GM21619 (cell line): Measurements from ENCODE around the gene DMGDH.

ENCODE experiments used
- ATAC-seq: cut with Tn5 transposase; IDR thresholded peaks from one replicate; pipeline ENCODE4 v1.9.1; 2021; ENCODE audit not compliant: unreplicated experiment

DMGDH gene

DNA sequence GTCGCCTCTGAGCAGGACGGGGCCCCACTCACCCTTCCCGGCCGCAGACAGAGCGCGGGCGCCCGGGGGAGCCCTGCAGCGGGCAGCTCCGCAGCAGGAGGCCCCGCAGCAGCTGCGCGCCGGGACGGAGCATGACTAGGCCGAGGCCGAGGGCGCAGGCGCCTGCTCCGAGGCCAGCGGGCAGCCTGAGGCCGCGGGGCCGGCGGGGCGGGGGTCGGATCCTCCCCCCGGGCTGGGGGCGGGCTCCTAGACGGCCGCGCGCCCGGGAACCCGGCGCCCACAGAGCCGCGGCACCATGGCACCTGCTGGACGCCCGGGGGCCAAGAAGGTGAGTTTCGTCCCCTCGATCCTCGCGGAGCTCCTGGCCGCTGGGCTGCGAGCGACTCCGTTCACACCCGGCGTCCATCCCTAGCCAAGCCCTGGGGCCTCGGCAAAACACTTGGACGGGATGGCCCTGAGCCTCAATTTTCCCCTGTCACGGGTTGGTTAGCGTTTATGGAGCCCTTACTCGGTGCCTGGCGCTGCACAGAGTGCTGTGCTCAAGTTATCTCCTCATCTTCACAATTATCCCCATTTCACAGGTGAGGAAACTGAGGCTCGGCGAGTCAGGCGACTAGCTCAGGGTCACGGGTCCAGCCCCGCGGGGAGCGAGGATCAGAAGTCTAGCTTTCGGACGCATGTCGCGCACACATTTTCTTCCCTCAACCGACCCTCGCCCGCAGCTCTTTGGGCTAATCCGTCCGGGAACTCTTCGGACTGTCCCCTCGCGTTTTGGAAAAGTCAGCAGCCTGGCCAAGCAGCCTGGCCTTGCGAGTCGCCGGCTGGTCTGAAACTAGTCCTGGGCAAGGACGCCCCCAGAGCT is at the start of gene DMGDH, which contains the start of gene BHMT2:
DMGDH (minus strand) TSS at position 187 of the 862 bp plus-strand sequence; CDS start at position 133, 54 bp downstream.
BHMT2 (plus strand) TSS at position 280 of the 862 bp plus-strand sequence; CDS start at position 296, 16 bp downstream.
- ATAC-seq: no peak

DNA sequence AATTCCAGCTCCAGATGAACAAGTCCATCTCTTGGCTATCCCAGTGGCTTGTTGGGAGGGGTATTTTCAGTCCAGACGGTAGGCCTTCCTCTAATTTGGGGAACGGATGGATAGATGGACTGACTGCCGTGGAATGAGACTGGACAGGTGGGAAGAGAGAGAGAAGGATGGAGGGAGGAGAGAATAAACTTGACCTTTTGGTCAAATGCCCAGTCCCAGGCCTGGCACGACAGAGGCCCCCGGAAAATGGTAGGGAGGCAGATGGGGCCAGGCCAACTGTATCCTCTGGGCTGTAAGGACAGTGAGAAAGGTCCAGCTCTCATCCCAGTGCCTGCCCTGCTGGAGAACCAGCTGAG is 43.2 kb upstream of the DMGDH start:
- ATAC-seq: no peak

DNA sequence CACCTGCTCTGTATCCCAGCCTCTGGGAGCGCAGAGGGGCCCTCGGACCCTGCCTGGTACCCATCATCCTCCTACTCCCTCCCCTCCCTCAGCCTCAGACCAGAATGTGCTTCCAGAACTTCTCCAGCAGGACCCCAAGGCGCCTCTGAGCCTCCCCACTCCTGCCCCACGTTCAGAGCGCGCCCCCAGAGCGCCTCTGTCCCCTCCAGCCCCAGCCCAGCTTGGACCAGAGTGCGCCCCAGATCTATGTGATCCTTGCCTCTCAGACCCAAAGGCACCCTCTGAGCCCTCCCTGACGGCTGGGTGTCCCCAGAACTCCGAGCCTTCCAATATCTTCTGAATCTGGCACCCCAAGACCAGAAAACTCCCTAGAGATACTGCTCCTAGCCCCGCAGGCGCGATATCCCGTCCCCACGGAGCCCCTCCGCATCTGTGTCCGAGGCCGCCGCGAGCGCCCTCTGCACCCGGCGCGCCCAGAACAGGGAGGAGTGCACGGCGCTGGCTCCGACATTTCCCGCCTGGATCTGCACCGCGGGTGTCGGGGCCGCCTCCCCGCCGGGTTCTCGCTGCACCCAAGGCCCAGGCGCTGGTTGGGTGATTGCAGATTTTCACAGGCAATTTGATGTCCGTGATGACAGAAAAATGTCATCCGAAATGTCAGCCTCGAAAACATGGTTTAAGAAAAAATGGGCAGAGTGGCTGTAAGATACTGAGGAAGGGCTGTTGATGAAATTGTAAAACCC is 42.7 kb upstream of the DMGDH start:
- no peak for ATAC-seq

DNA sequence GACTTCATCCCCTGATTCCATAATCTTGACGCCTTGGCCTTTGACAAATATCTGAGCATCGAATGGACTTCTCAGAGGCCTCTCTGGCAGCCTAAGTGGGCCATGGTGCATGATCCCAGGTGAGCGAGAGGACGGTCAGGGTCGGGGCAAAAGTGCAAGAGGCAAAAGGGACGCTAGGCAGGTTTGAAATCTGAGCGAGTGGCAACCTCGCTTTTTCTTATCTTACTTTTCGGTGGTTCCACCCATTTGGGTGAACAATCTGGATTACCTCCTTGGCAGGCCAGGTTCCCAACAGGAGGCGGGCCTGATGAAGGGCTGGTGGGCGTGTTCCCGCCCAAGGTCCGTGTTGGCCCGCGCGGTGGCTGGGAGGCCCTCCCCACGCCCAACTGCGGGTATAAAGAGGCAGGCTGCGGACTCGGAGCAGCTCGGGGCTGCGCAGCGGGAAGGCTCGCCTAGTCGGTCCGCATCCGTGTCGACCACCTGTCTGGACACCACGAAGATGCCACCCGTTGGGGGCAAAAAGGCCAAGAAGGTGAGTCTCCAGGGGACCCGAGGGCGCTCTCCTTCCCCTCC is 42.0 kb upstream of the DMGDH start, which contains the start of gene BHMT:
BHMT (plus strand) TSS at position 423 of the 573 bp plus-strand sequence; CDS start at position 500, 77 bp downstream.
- no peak for ATAC-seq

DNA sequence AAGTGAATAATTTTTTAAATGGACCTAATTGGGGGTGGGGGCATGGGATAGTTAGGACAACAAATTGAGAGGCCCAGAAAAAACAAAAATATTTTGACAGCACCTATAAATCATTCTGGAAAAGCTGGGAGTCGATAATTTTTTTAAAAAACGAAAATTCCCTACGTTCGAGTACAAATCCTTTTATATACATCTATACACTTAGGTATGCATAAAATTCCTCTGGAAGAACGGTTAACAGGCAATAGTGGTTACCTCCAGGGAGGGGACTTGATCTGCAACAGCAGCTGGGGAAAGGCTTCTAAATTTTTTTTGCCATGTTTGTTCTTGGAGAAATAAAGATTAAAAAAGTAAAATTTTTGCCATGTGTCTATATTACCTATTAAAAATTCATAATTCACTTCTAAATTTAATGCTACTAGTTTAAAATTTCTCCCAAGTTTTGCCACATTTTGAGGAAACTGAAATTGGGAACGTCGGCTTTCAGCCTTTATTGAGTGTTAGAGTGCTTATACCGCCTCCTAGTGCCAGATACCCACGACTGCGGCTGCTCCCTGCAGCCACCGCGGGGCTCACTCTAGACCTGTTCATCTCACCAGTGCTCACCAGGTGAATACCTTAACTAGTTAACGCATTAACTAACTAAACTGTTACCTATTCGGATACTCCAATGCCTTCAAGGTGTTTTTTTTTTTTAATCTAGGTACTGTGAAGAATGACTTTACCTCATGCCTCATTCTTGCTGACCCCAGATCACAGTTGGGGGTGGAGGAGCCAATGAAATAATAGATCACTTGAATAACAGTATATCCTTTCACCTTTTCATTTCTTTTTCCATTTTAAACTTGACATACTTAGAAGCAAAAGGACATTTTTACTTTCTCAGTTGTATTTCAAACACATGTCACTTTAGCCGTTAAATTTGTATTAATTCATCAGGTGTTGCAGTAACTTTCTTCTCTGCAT is 40.3 kb upstream of the DMGDH start:
- no peak for ATAC-seq

DNA sequence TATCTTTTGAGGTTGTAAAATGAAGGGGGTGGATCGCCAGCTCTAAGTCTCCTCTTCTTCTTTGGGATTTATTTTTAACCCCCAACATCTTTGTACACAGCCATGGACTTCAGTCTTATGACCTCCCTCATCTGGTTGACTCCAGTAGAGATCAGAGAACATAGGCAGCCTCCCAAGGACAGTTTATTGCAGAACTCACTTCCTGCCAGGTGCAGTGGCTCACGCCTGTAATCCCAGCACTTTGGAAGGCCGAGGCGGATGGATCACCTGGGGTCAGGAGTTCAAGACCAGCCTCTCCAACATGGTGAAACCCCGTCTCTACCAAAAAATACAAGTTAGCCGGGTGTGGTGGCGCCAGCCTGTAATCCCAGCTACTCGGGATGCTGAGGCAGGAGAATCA is 39.3 kb upstream of the DMGDH start:
- no peak for ATAC-seq

DNA sequence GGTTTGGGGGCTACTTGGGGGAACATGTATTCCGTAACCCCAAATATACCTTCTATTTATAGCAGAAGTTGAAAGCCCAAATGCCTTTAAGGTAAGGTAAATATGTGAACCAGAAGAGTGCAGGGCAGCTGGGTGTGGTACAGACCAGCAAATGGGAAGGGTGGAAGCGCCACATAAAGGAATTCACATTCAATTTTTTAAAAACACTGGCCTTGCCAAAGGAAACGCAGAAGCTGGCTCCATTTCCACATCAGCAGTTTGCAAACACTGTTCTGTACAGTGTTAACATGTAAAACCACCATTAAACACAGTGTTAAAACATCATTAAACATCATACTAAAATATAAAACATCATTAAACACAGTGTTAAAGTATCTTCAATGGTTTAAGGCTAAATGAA is 38.6 kb upstream of the DMGDH start:
- no peak for ATAC-seq

DNA sequence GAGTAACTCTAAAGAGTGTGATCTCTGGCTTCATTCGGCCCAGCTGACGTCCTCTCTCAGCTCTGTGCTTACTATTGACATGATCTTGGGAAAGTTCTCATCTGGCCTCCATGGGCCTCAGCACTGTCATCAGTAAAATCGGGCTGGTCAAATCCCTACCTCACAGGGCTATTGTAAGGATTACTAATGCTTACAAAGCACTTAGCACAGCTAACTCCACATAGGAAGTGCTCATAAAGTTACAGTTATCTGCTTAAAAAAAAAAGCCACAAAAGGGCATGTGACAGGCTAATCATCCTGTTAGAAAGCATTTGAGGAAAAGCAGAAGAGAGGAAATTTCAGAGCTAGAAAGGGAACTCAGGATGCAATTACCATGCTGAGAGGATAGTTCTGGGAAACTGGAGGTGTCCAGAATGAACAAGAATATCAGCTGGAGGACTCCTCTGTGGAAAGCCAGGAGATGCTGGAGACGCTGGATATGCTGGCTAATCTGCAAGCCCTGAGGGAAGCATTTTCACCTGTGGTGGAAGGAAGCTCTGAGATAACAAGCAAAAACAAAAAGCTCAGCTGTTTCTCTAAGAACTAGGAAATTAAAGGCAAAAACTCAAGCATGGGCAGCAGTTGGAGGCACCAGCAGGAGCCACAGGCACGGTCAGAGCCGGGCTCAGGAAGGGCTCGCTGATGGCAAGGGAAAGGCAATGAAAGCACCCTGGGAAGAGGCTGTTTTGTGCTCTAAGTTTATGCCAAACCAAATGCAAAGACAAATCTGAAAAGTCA is 37.7 kb upstream of the DMGDH start:
- ATAC-seq: no peak

DNA sequence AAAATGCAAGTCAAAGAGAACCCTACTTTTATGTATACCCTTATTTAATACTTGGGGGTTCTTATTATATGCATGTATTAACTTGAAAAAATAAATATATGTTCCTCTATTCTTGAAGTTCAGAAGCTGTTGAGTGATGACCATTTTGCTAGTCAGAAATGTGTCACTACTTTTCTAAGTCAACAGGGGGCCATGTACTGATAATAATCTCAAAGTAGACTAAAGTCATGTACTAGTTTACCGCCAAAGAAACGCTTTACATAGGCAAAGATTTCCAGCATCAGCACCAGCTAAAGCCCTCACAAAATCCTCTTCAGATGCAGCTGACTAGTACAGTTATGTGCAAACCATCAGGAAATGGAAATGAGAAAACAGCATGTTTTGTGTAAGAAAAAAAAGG is 36.4 kb upstream of the DMGDH start:
- ATAC-seq: no peak

DNA sequence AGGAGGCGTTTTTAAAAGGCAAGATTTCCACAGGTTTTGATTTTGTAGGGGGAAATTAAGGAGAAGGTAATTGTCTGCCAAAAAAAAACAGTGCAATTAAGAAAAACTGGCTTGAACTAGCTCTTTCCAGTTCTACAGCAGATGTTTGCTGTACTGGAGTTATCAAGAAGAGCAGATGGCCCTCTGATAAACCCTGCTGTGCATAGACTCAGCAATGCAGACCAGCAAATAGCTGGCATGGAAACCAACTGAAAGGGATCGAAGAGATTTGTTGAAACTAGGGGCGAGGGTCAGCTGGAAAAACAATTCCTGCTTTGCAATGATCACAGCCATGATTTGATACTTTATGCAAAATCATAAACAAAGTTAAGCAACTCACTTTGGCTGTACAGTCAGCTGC is 24.3 kb upstream of the DMGDH start:
- ATAC-seq: no peak

DNA sequence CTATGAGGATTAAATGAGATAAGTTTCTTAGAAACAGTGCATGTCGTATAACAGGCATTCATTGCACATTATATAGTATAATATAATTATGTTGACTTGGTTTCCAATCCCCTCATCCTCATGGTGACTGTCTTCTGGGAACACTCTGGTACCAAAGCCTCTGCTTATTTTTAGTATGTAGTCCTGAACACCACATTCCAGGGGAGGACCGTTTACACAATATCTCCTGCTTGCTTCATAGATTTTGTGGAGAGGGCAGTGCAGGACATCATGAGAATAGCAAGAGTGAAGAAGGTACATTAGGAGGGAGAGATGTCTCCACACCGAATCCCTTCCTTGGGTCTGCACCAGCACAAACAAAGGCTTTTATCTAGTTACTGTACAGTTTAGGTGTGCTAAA is 21.6 kb upstream of the DMGDH start:
- no peak for ATAC-seq

DNA sequence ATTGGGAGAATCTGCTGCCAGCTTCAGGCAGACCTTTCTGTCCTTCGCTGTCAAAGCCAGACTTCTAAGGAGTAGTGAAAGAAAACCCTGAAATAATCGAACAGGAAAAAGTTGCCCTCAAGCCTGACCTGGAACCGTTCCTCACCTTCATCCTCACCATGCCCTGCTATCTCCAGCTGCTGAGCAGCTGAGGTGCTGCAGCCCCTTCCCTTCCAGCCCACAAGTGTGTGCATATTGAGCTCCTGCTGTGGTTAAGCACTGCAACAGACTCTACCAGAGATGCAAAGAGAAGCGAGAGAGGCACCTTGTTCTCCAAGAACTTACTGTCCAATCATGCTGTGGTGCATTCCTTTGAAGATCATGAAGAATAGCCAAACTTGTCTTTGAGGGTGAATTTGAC is 19.0 kb upstream of the DMGDH start:
- ATAC-seq: no peak

DNA sequence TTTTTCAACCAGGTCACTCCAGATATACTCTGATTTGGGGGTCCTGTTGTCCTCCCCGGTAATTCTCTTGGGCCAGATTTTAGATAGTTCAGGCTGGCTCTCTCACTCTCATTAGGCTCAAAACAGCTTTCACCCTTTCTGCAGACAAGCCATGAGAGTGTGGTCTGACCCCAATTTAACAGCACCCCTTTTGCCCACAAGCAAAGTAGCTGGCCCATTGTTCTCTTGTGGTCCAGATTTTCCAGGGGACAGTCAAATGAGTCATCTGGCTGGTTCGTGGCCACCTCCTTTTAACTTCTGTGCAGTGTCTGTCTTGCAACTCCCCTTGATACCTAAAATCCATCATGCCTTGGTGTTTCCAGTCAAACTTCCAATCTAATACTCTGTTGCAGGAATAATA is 16.6 kb upstream of the DMGDH start:
- no peak for ATAC-seq

DNA sequence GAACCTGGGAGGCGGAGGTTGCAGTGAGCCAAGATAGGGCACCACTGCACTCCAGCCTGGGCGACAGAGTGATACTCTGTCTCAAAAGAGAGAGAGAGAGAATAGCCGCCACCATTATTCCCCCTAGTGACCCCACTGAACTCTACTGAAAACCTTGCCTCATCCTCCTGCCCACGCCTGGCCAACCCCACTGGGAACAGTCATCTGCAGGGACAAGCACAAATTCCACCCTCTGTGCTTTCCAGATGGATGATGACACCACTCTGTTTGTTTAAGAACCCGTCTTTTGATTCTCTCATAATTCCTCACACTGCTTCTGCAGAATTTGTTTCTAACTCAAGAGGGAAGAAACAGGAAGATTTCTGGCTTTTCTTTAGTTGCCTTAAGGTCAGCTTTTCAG is 12.3 kb upstream of the DMGDH start:
- no peak for ATAC-seq

DNA sequence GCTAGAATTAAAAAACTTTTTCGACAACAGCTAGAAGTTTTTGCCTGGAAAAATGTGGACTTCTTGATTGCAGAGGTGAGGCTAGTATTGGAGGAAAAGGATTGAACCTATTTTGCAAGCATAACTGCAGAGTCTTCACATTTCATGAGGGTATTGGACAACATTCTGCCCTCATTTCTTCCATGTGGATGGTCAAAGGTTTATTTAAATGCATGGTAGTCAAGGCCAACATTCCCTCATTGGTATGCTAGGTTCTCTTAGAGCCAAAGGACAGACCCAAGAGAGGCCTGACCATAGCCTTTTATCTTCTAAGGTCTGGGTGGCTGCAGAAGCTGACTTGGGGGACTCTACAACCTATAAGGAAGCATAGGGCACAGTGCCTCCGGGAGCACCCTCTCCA is 11.3 kb upstream of the DMGDH start:
- no peak for ATAC-seq

DNA sequence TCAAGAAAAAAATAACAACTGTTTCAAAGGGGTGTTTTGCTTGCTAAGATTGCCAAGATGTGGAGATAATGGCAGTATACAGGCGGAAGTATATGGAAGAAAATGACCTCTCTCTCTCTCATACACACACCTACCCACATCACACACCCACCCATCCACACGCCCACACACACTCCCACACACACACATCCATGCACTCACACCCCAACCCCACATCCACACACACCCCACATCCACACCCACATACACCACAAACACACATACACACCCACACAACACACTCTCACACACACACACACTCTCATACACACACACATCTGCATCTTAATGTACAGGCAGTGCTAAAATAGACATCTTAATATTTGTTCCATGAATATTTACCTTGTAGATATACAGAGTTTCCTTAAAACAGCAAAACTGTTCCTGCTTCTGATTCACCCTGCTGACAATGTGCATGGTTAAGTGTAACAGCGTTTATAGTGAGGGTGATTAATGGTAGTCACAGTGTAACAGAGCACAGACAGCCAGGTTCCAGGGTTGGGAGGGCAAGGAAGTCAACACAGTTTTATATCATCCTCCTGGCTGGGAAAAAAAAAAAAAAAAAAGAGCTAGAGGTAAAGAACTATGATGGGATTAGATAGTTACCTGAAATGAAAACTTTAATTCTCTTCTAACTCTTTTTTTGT is 8.3 kb upstream of the DMGDH start:
- no peak for ATAC-seq

DNA sequence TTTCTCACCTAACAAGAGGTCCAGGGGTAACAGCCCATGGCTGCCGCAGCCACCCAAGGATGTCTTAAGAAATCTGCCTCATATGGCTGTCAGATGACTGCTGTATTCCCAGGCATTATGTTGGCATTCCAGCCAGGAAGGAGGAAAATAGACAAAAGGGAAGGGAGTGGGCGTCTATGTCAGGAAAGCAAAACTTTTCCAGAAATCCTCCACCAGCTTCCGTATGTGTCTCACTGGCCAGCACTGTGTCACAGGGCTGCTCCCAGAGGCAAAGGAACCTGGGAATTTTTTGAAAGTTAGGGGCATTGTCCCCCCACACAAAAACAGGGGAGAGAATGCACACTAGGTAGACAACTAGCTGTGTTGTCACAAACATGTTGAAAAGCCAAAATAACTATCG is 7.3 kb upstream of the DMGDH start:
- ATAC-seq: no peak

DNA sequence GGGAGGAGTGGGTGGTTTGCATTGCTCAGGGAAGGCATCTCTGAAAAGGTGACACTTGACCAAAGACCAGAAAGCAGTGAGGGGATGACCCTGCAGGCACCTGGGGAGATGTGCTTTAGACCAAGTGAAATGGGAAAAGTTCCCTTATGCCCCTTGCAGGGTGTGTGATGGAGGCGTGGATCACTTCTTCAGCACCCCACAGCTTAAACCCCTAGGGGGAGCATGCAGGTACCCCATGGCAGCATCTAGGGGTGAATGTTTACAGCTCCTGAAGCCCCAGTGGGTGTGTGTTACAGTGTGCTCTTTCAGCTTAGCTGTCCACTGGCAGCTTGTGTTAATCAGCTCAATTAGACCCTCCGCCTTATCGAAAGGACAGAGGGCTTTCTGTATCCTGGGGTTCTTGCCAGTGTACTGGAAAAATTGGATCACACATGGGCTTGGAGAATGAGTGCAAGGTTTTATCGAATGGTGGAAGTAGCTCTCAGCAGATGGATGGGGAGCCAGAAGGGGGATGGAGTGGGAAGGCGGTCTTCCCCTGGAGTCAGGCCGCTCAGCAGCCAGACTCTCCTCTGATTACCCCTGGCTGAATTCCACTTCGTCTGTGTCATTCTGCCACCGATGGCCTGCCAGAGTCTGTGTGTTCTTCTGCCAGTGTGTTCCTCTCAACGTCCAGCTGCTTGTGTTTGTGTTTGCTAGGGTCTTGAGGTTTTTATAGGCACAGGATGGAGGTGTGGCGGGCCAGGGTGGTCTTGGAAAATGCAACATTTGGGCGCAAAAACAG is 6.4 kb upstream of the DMGDH start:
- no peak for ATAC-seq

DNA sequence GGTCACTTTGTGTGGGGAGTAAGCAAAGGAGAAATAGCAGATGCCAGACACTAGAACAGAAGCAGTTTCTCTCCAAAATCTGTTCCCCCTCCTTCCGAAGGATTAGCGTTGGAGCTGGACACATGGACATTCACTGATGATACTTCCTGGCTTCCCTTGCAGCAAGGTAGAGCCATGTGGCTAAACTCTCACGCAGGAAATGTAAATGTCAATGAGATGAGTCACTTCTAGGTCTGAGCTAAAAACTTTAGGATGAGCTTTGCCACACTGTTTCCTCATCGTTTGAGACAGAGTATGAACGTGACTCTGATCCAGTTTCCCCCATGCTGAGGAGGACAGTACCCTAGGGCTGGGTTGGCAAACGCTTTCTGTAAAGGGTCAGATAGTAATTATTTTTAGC is 5.2 kb upstream of the DMGDH start:
- no peak for ATAC-seq
